GM23338 (cell line): Measurements from ENCODE around the gene KRT79. TPM values are rescaled to one million over a fixed set of nuclear protein-coding genes. Genes with fewer than 3 reads are reported as not detected.

Experiments
- ATAC-seq: fragments of 200-7000 bp; cut with Tn5 transposase; 3 replicates; pipeline ENCODE4 v1.9.1; 2020
- DNase-seq: peaks from one replicate; pipeline ENCODE4 v3.0.0-alpha.2; 2015; ENCODE audit warnings: low spot score
- H2AFZ ChIP-seq: fragments of 200-600 bp; sonication (generic); 2 replicates; pipeline ENCODE4 v1.8.0; 2016; ENCODE audit warnings: antibody characterized with exemption, mild to moderate bottlenecking, moderate library complexity
- H3F3A ChIP-seq: fragments of 200-600 bp; sonication (generic); replicated peaks from 2 replicates; pipeline ENCODE4 v1.8.0; 2017; ENCODE audit warnings: antibody characterized with exemption, mixed run types, low read depth
- H3K27ac ChIP-seq: fragments of 200-600 bp; sonication (generic); 2 replicates; pipeline ENCODE4 v1.6.1; 2016; ENCODE audit warnings: low read depth
- H3K27me3 ChIP-seq: fragments of 200-600 bp; sonication (generic); 2 replicates; pipeline ENCODE4 v1.8.0; 2016; ENCODE audit warnings: mild to moderate bottlenecking, mixed run types, moderate library complexity; ENCODE audit not compliant: insufficient read depth
- H3K36me3 ChIP-seq: fragments of 200-600 bp; sonication (generic); 2 replicates; pipeline ENCODE4 v1.8.0; 2016; ENCODE audit warnings: mild to moderate bottlenecking; ENCODE audit not compliant: insufficient read depth
- H3K4me1 ChIP-seq: fragments of 200-600 bp; sonication (generic); 2 replicates; pipeline ENCODE4 v1.8.0; 2016; ENCODE audit warnings: mild to moderate bottlenecking, moderate library complexity; ENCODE audit not compliant: insufficient read depth
- H3K4me2 ChIP-seq: fragments of 200-600 bp; sonication (generic); 2 replicates; pipeline ENCODE4 v1.7.1; 2017; ENCODE audit warnings: mixed run types
- H3K4me3 ChIP-seq: fragments of 200-600 bp; sonication (generic); 2 replicates; pipeline ENCODE4 v1.6.1; 2016; ENCODE audit warnings: mixed run types
- H3K79me2 ChIP-seq: fragments of 200-600 bp; sonication (generic); replicated peaks from 2 replicates; pipeline ENCODE4 v1.8.0; 2017; ENCODE audit warnings: mild to moderate bottlenecking; ENCODE audit not compliant: insufficient read depth
- H3K9me2 ChIP-seq: fragments of 200-600 bp; sonication (generic); 2 replicates; pipeline ENCODE4 v1.8.0; 2017; ENCODE audit not compliant: insufficient read depth
- H4K20me1 ChIP-seq: fragments of 200-600 bp; sonication (generic); replicated peaks from 2 replicates; pipeline ENCODE4 v1.8.0; 2017; ENCODE audit warnings: mild to moderate bottlenecking; ENCODE audit not compliant: insufficient read depth
- H3K27ac Mint-ChIP-seq: 2 replicates; pipeline ENCODE4 v1.8.0; 2020; ENCODE audit warnings: inconsistent platforms, mild to moderate bottlenecking, moderate library complexity, mixed read lengths
- H3K27me3 Mint-ChIP-seq: 3 replicates; pipeline ENCODE4 v1.8.0; 2022; ENCODE audit warnings: low read depth, mild to moderate bottlenecking, moderate library complexity, mixed read lengths, inconsistent platforms; ENCODE audit not compliant: insufficient read depth, poor library complexity
- H3K36me3 Mint-ChIP-seq: 3 replicates; pipeline ENCODE4 v1.8.0; 2021; ENCODE audit warnings: low read depth, mild to moderate bottlenecking, inconsistent platforms, moderate library complexity, mixed read lengths
- H3K4me1 Mint-ChIP-seq: 3 replicates; pipeline ENCODE4 v1.8.0; 2020; ENCODE audit warnings: mild to moderate bottlenecking, inconsistent platforms, mixed read lengths
- H3K4me3 Mint-ChIP-seq: 3 replicates; pipeline ENCODE4 v1.8.0; 2021; ENCODE audit warnings: moderate library complexity, mild to moderate bottlenecking, inconsistent platforms, mixed read lengths
- H3K9me3 Mint-ChIP-seq: 3 replicates; pipeline ENCODE4 v1.8.0; 2020; ENCODE audit warnings: moderate library complexity, mild to moderate bottlenecking, inconsistent platforms, mixed read lengths
- CREB1 ChIP-seq: fragments of 250-450 bp; sonication (Bioruptor Pico); IDR thresholded peaks from 2 replicates; pipeline ENCODE4 v1.5.0; 2020; ENCODE audit warnings: low read depth, mild to moderate bottlenecking, moderate library complexity
- CTCF ChIP-seq, 2 experiments: fragments of 200-600 bp in 1 of 2; sonication (generic) in 1 of 2; conservative IDR thresholded peaks; 2 replicates each; pipeline versions ENCODE4 v1.5.1 to v1.6.1; 2016 to 2017; ENCODE audit warnings: antibody characterized with exemption in 2 of 2, low read depth in 2 of 2, mild to moderate bottlenecking in 2 of 2, moderate library complexity in 1 of 2
- EZH2 ChIP-seq: fragments of 200-600 bp; sonication (generic); IDR thresholded peaks from one replicate; pipeline ENCODE4 v1.8.0; 2017; ENCODE audit warnings: antibody characterized with exemption, mild to moderate bottlenecking, low read depth; ENCODE audit not compliant: unreplicated experiment
- EZH2phosphoT487 ChIP-seq: fragments of 200-600 bp; sonication (generic); IDR thresholded peaks from one replicate; pipeline ENCODE4 v1.8.1; 2018; ENCODE audit warnings: antibody characterized with exemption; ENCODE audit not compliant: unreplicated experiment
- JUNB ChIP-seq: IDR thresholded peaks from one replicate; pipeline ENCODE4 v1.6.1; 2016; ENCODE audit warnings: antibody characterized with exemption; ENCODE audit not compliant: unreplicated experiment
- NANOG ChIP-seq: IDR thresholded peaks from 2 replicates; pipeline ENCODE4 v1.6.1; 2016; ENCODE audit warnings: antibody characterized with exemption, borderline replicate concordance
- POLR2AphosphoS5 ChIP-seq: IDR thresholded peaks from 2 replicates; pipeline ENCODE4 v1.6.1; 2016; ENCODE audit warnings: antibody characterized with exemption, low read depth
- REST ChIP-seq: IDR thresholded peaks from one replicate; pipeline ENCODE4 v1.6.1; 2018; ENCODE audit warnings: antibody characterized with exemption; ENCODE audit not compliant: unreplicated experiment
- STAT1 ChIP-seq: IDR thresholded peaks from one replicate; pipeline ENCODE4 v1.6.1; 2016; ENCODE audit warnings: antibody characterized with exemption; ENCODE audit not compliant: unreplicated experiment
- ZNF114 ChIP-seq: fragments of 250-450 bp; sonication (Bioruptor Pico); IDR thresholded peaks from 2 replicates; pipeline ENCODE4 v1.5.0; 2020; ENCODE audit warnings: mild to moderate bottlenecking, moderate library complexity
- ZNF331 ChIP-seq: fragments of 250-450 bp; sonication (Bioruptor Pico); IDR thresholded peaks from 2 replicates; pipeline ENCODE4 v1.5.0; 2020; ENCODE audit warnings: low read depth, mild to moderate bottlenecking, moderate library complexity
- polyA plus RNA-seq: library from polyadenylated mRNA; unstranded; fragments of >200 nt; fragmentation: Nextera tagmentation; extraction: Ambion mirVana; gene quantifications from 2 replicates; pipeline ENCODE4 v1.2.1, GENCODE V29; 2016
- total RNA-seq: library from RNA; depleted of rRNA; stranded (reverse); fragments of >200 nt; shearing (Covaris generic); gene quantifications from 2 replicates; pipeline ENCODE4 v1.2.3, GENCODE V29; 2014
- TF ChIP-seq, protein P1 (sequence below): IDR thresholded peaks from 2 replicates; pipeline ENCODE4 v1.6.1; 2016; ENCODE audit warnings: antibody characterized with exemption
- TF ChIP-seq, protein P2 (sequence below): fragments of 250-450 bp; sonication (Bioruptor Pico); IDR thresholded peaks from 2 replicates; pipeline ENCODE4 v1.5.0; 2020; ENCODE audit warnings: mild to moderate bottlenecking, moderate library complexity

Gene KRT79
- total and polyA plus RNA-seq, 2 experiments from 2014 or later = 0.21 TPM; not detected in 1

GRCh38 chr12:52812749-52813148 is 21.4 kb downstream of the KRT79 start:
- no peak for ATAC-seq
- H3K27me3 Mint-ChIP-seq = peaks cover 3% of the 10 kb centered on the region

More at GRCh38 chr12:52812749-52813148, 21.4 kb downstream of the KRT79 start:
- H3K4me1 Mint-ChIP-seq = no peaks in the 10 kb centered on the region
- no peaks in the 10 kb centered on the region for H3K36me3 Mint-ChIP-seq
- Histone ChIP-seq H3K79me2 (no peaks in the 10 kb centered on the region), H2AFZ (no peak overlapping the region), H3K27me3 (no peaks in the 10 kb centered on the region), H3K36me3 (no peaks in the 10 kb centered on the region), H3K4me2 (no peak overlapping the region), H3F3A (no peaks in the 10 kb centered on the region), H4K20me1 (no peaks in the 10 kb centered on the region), H3K9me2 (peaks cover 10% of the 10 kb centered on the region; the same call in 1 of the 2 replicates), H3K4me1 (no peaks in the 10 kb centered on the region), H3K27ac (no peak overlapping the region), H3K4me3 (no peak overlapping the region)
- H3K4me3 Mint-ChIP-seq = no peak overlapping the region
- DNase-seq = no peak
- no peaks in the 10 kb centered on the region for H3K9me3 Mint-ChIP-seq
- no peak overlapping the region for H3K27ac Mint-ChIP-seq
- TF ChIP-seq NANOG = no peak
- no peak for TF ChIP-seq CREB1 (CRISPR knock-in tag)
- TF ChIP-seq EZH2 = no peak
- no peak for TF ChIP-seq STAT1
- TF ChIP-seq ZNF114 (CRISPR knock-in tag) = no peak
- no peak for TF ChIP-seq ZNF331 (CRISPR knock-in tag)
- no peak for TF ChIP-seq POLR2AphosphoS5
- TF ChIP-seq, protein P1, sequence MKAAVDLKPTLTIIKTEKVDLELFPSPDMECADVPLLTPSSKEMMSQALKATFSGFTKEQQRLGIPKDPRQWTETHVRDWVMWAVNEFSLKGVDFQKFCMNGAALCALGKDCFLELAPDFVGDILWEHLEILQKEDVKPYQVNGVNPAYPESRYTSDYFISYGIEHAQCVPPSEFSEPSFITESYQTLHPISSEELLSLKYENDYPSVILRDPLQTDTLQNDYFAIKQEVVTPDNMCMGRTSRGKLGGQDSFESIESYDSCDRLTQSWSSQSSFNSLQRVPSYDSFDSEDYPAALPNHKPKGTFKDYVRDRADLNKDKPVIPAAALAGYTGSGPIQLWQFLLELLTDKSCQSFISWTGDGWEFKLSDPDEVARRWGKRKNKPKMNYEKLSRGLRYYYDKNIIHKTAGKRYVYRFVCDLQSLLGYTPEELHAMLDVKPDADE = no peak
- no peak for TF ChIP-seq JUNB
- TF ChIP-seq, protein P2, sequence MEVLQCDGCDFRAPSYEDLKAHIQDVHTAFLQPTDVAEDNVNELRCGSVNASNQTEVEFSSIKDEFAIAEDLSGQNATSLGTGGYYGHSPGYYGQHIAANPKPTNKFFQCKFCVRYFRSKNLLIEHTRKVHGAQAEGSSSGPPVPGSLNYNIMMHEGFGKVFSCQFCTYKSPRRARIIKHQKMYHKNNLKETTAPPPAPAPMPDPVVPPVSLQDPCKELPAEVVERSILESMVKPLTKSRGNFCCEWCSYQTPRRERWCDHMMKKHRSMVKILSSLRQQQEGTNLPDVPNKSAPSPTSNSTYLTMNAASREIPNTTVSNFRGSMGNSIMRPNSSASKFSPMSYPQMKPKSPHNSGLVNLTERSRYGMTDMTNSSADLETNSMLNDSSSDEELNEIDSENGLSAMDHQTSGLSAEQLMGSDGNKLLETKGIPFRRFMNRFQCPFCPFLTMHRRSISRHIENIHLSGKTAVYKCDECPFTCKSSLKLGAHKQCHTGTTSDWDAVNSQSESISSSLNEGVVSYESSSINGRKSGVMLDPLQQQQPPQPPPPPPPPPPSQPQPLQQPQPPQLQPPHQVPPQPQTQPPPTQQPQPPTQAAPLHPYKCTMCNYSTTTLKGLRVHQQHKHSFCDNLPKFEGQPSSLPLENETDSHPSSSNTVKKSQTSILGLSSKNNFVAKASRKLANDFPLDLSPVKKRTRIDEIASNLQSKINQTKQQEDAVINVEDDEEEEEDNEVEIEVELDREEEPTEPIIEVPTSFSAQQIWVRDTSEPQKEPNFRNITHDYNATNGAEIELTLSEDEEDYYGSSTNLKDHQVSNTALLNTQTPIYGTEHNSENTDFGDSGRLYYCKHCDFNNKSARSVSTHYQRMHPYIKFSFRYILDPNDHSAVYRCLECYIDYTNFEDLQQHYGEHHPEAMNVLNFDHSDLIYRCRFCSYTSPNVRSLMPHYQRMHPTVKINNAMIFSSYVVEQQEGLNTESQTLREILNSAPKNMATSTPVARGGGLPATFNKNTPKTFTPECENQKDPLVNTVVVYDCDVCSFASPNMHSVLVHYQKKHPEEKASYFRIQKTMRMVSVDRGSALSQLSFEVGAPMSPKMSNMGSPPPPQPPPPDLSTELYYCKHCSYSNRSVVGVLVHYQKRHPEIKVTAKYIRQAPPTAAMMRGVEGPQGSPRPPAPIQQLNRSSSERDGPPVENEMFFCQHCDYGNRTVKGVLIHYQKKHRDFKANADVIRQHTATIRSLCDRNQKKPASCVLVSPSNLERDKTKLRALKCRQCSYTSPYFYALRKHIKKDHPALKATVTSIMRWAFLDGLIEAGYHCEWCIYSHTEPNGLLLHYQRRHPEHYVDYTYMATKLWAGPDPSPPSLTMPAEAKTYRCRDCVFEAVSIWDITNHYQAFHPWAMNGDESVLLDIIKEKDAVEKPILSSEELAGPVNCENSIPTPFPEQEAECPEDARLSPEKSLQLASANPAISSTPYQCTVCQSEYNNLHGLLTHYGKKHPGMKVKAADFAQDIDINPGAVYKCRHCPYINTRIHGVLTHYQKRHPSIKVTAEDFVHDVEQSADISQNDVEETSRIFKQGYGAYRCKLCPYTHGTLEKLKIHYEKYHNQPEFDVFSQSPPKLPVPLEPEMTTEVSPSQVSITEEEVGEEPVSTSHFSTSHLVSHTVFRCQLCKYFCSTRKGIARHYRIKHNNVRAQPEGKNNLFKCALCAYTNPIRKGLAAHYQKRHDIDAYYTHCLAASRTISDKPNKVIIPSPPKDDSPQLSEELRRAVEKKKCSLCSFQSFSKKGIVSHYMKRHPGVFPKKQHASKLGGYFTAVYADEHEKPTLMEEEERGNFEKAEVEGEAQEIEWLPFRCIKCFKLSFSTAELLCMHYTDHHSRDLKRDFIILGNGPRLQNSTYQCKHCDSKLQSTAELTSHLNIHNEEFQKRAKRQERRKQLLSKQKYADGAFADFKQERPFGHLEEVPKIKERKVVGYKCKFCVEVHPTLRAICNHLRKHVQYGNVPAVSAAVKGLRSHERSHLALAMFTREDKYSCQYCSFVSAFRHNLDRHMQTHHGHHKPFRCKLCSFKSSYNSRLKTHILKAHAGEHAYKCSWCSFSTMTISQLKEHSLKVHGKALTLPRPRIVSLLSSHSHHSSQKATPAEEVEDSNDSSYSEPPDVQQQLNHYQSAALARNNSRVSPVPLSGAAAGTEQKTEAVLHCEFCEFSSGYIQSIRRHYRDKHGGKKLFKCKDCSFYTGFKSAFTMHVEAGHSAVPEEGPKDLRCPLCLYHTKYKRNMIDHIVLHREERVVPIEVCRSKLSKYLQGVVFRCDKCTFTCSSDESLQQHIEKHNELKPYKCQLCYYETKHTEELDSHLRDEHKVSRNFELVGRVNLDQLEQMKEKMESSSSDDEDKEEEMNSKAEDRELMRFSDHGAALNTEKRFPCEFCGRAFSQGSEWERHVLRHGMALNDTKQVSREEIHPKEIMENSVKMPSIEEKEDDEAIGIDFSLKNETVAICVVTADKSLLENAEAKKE = no peak
- no peak for TF ChIP-seq EZH2phosphoT487
- TF ChIP-seq REST = no peak
- TF ChIP-seq CTCF (conservative IDR thresholded peaks at IDR 0.05; ENCODE audit: low read depth in 2 of 2) = no peak
